Brain microvascular endothelial cell (primary cell): ENCODE data around the gene OR51F2.

Experiments
- DNase-seq: peaks from one replicate; pipeline ENCODE4 v3.0.0-alpha.2; 2020
- H3K27ac ChIP-seq: fragments of 250-450 bp; sonication (Bioruptor Pico); 2 replicates; pipeline ENCODE4 v1.5.1; 2020; ENCODE audit warnings: mild to moderate bottlenecking, moderate library complexity
- H3K27me3 ChIP-seq: fragments of 250-450 bp; sonication (Bioruptor Pico); replicated peaks from 2 replicates; pipeline ENCODE4 v1.5.1; 2020; ENCODE audit warnings: mild to moderate bottlenecking
- H3K36me3 ChIP-seq: fragments of 250-450 bp; sonication (Bioruptor Pico); replicated peaks from 2 replicates; pipeline ENCODE4 v1.5.1; 2020; ENCODE audit warnings: mild to moderate bottlenecking
- H3K4me3 ChIP-seq: 2 replicates; pipeline ENCODE4 v1.5.1; 2011; ENCODE audit warnings: low read depth, mild to moderate bottlenecking, control low read depth, low read length, moderate library complexity
- CTCF ChIP-seq: IDR thresholded peaks from 2 replicates; pipeline ENCODE4 v1.5.1; 2011; ENCODE audit warnings: low read depth, mild to moderate bottlenecking, moderate library complexity, low read length, control low read depth, inconsistent platforms; ENCODE audit errors: missing control alignments
- in situ Hi-C: cut with HindIII; loops from 2 replicates; pipeline ENCODE4 v1.10.0; 2017; ENCODE audit warnings: low sequenced_read_pairs, low pct_ligation_motif_present

The OR51F2 gene

DNA sequence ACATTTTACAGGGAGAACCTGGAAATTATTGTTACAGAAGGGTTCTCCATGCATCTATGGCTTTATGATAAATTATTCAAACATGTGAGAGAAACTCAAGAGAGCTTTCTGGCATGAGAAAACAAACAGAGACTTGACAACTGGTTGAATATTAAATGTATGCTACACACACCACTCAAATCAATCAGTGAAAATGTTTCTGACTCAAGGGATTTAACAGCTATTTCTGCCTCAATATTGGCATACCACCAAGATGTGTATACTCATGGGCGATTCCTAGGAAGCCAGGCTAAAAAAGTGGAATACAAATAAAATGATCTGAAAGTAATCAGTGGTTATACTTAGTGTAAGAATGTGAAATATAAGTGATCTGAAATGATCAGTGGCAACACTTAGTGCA lies 44.7 kb downstream of the OR51F2 start:
- no peaks in the 10 kb centered on the region for H3K27me3 ChIP-seq
- in situ Hi-C loops, result no loop called here
- TF ChIP-seq CTCF, result no peak
- no peak overlapping the region for H3K27ac ChIP-seq
- no peak overlapping the region for H3K4me3 ChIP-seq
- DNase-seq, result no peak
- no peaks in the 10 kb centered on the region for H3K36me3 ChIP-seq
